Bronchial epithelial cell (primary cell): ENCODE data around the gene HOXC5. TPM values are rescaled to one million over a fixed set of nuclear protein-coding genes. Genes with fewer than 3 reads are reported as not detected.

ENCODE experiments used
- DNase-seq: peaks from one replicate; pipeline ENCODE4 v3.0.0-alpha.2; 2010; ENCODE audit warnings: low read depth
- FAIRE-seq: peaks from 2 replicates; lab custom pipeline; 2011; peaks lifted over from hg19 to GRCh38; lab: Jason Lieb, UNC
- H3K27me3 ChIP-seq: 2 replicates; pipeline ENCODE4 v1.5.1; 2011; ENCODE audit warnings: low read length; ENCODE audit not compliant: control insufficient read depth, insufficient read depth
- H3K36me3 ChIP-seq: 2 replicates; pipeline ENCODE4 v1.5.1; 2011; ENCODE audit warnings: low read length; ENCODE audit not compliant: control insufficient read depth, insufficient read depth
- H3K4me3 ChIP-seq: 2 replicates; pipeline ENCODE4 v1.5.1; 2011; ENCODE audit warnings: mild to moderate bottlenecking, low read depth, low read length, control low read depth
- total RNA-seq: library from RNA; depleted of rRNA; stranded (reverse); fragments of >200 nt; gene quantifications from 2 replicates; pipeline ENCODE4 v1.2.1, GENCODE V29; 2014
- TF ChIP-seq, protein P1 (sequence below): IDR thresholded peaks from 2 replicates; pipeline ENCODE4 v1.5.1; 2011; ENCODE audit warnings: mild to moderate bottlenecking, moderate library complexity, low read length, control low read depth, inconsistent platforms; ENCODE audit not compliant: insufficient read depth, severe bottlenecking

Gene HOXC5
- total RNA-seq, 1 donor from 2014 or later, result not detected

DNA sequence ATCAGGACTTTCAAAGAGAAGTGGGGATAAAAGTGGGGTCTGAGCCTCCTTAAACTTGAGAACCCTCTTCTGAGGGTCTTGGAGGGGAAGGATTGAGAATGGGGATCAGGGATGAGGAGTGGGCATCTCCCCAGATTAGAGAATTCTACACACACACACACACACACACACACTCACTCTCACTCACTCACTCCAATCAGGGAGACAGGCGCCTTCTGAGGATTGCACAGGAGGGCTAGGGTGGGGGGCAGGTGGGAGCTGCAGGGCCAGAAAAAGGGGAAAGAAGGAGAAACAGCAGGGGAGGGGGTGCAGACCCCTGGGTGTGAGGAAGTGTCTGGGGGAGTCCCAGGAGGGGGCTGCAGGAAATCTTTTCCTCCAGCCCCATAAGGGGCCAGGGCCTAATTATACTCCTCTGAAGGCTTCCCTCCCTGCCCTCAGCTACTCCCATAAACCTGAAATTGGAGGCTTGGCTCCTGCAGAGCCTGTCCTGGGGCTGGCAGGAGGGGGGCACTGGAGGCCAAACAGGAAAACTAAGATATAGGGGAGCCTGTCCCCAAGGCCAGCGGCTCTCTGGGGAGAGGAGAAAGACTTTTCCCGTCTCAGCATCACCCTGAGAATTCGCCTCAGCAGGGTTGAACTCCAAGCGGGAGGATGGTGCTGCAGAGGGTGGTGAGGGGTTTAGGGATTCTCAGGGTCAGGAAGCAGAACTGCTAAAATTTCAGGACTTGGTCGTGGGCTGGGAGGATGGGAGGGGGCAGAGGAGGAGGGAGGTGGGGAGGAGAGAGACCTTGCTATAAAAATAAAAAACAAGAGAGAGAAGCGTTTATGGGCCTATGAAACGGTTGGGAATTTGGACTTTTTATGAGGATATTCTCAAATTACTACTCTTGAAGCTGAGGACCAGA lies 31.3 kb upstream of the HOXC5 start:
- DNase-seq, result no peak
- FAIRE-seq, result no peak
- peaks cover 89% of the 10 kb centered on the region for H3K27me3 ChIP-seq

GRCh38 chr12:54002278-54002914 lies 30.5 kb upstream of the HOXC5 start:
- Histone ChIP-seq H3K36me3 (no peaks in the 10 kb centered on the region), H3K4me3 (no peak overlapping the region), H3K27me3 (peaks cover 90% of the 10 kb centered on the region)
- TF ChIP-seq, protein P1, sequence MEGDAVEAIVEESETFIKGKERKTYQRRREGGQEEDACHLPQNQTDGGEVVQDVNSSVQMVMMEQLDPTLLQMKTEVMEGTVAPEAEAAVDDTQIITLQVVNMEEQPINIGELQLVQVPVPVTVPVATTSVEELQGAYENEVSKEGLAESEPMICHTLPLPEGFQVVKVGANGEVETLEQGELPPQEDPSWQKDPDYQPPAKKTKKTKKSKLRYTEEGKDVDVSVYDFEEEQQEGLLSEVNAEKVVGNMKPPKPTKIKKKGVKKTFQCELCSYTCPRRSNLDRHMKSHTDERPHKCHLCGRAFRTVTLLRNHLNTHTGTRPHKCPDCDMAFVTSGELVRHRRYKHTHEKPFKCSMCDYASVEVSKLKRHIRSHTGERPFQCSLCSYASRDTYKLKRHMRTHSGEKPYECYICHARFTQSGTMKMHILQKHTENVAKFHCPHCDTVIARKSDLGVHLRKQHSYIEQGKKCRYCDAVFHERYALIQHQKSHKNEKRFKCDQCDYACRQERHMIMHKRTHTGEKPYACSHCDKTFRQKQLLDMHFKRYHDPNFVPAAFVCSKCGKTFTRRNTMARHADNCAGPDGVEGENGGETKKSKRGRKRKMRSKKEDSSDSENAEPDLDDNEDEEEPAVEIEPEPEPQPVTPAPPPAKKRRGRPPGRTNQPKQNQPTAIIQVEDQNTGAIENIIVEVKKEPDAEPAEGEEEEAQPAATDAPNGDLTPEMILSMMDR, result no peak
- DNase-seq, result no peak
- FAIRE-seq, result no peak

More for the DNA sequence above, 31.3 kb upstream of the HOXC5 start:
- no peaks in the 10 kb centered on the region for H3K36me3 ChIP-seq
- TF ChIP-seq, protein P1, result no peak
- no peak overlapping the region for H3K4me3 ChIP-seq

DNA sequence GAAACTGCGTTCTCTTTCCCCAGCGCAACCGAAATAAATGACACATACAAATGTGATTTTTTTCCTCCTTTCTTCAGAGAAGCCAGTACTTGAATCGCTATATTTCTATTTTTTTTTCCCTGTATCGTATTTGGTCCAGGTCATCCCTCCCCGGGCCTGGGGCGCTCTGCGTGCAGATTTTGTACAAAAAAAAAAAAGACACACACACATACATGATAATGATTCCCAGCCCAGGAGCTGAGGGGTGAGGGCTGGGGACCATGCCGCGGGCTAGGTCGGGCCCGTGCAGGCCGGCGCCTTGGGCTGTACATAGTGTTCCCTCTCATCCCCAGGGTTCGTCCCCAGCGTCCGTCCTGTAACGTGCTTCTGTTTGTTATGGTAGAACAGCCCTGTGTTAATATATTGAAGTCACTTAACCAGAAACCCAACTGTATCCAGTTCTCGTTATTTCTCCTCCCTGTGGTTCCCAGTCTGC lies 29.9 kb upstream of the HOXC5 start:
- TF ChIP-seq, protein P1, result no peak
- Histone ChIP-seq H3K27me3 (peaks cover 91% of the 10 kb centered on the region), H3K36me3 (no peaks in the 10 kb centered on the region), H3K4me3 (no peak overlapping the region)
- no peak for DNase-seq
- no peak for FAIRE-seq

- FAIRE-seq (no peak), DNase-seq (no peak)
- TF ChIP-seq, protein P1, result no peak
- H3K4me3 ChIP-seq, result no peak overlapping the region
- H3K36me3 ChIP-seq, result no peaks in the 10 kb centered on the region
- peaks cover 91% of the 10 kb centered on the region for H3K27me3 ChIP-seq
These were observed 29.2 kb upstream of the HOXC5 start for GRCh38 chr12:54003625-54004024.

- H3K27me3 ChIP-seq, result peaks cover 86% of the 10 kb centered on the region
- no peak for FAIRE-seq
- no peaks in the 10 kb centered on the region for H3K36me3 ChIP-seq
- TF ChIP-seq, protein P1, result no peak
- no peak for DNase-seq
- no peak overlapping the region for H3K4me3 ChIP-seq
These were observed 28.6 kb upstream of the HOXC5 start for GRCh38 chr12:54004063-54004840.
